ENCODE data around the gene COPZ2. TPM values are rescaled to one million over a fixed set of nuclear protein-coding genes. Genes with fewer than 3 reads are reported as not detected.

COPZ2 gene
- total RNA-seq, 1 experiment from 2014 or later: not detected

GRCh38 chr17:47993031-47993564 lies 44.5 kb downstream of the COPZ2 start:
- Histone ChIP-seq H2AFZ (ENCODE audit: low read depth, low read length, poor library complexity, severe bottlenecking) (no peak overlapping the region), H3K9me3 (ENCODE audit: control insufficient read depth in 1 of 2, insufficient read depth in 1 of 2, low read depth in 1 of 2, low read length in 2 of 2) (no peaks in the 10 kb centered on the region), H3K27me3 (ENCODE audit: insufficient read depth, low read length) (no peaks in the 10 kb centered on the region), H3K4me2 (ENCODE audit: low read length) (no peak overlapping the region), H4K20me1 (ENCODE audit: insufficient read depth) (no peaks in the 10 kb centered on the region), H3K4me3 (replicated peaks in 1 of 2; ENCODE audit: low read depth in 1 of 2, low read length in 2 of 2) (no peak overlapping the region), H3K27ac (ENCODE audit: low read depth, low read length) (no peak overlapping the region), H3K4me1 (ENCODE audit: control insufficient read depth in 1 of 2, insufficient read depth in 2 of 2, low read length in 2 of 2) (no peaks in the 10 kb centered on the region), H3K79me2 (ENCODE audit: insufficient read depth, low read length) (no peaks in the 10 kb centered on the region), H3K9ac (ENCODE audit: low read length) (no peak overlapping the region), H3K9me2 (ENCODE audit: insufficient read depth) (no peaks in the 10 kb centered on the region), H3K36me3 (ENCODE audit: control insufficient read depth in 1 of 2, insufficient read depth in 2 of 2, low read length in 2 of 2) (no peaks in the 10 kb centered on the region)
- ATAC-seq (no peak), DNase-seq (ENCODE audit: low read depth, low spot score) (no peak)
- ChIA-PET POLR2A (no interaction called here), RAD21 (ENCODE audit: low non-redundant PET in 1 of 2, low total read pairs in 2 of 2, uncharacterized antibody in 2 of 2, unreplicated experiment in 2 of 2) (no interaction called here), CTCF (no interaction called here)
- no peak for TF ChIP-seq REST (IDR thresholded peaks at IDR 0.05; ENCODE audit: low read depth)
- TF ChIP-seq POLR2A (IDR thresholded peaks at IDR 0.05; ENCODE audit: borderline replicate concordance, extremely low read depth, insufficient read depth, insufficient read length): no peak
- TF ChIP-seq FOSL1 (IDR thresholded peaks at IDR 0.05; ENCODE audit: low read depth): no peak
- TF ChIP-seq YY1 (IDR thresholded peaks at IDR 0.05; ENCODE audit: extremely low read depth, insufficient replicate concordance, low read depth, low read length): no peak
- TF ChIP-seq EZH2 (IDR thresholded peaks at IDR 0.05): no peak
- no peak for TF ChIP-seq ELF1 (IDR thresholded peaks at IDR 0.05; ENCODE audit: borderline replicate concordance, low read depth)
- no peak for TF ChIP-seq EZH2phosphoT487 (IDR thresholded peaks at IDR 0.05; ENCODE audit: borderline replicate concordance)
- TF ChIP-seq ZBTB33 (IDR thresholded peaks at IDR 0.05; ENCODE audit: extremely low read depth, insufficient replicate concordance, low read length): no peak
- no peak for TF ChIP-seq CBX3 (IDR thresholded peaks at IDR 0.05; ENCODE audit: low read depth)
- no peak for TF ChIP-seq SIN3A (IDR thresholded peaks at IDR 0.05; ENCODE audit: low read depth)
- TF ChIP-seq JUND (IDR thresholded peaks at IDR 0.05): no peak
- TF ChIP-seq MAX (IDR thresholded peaks at IDR 0.05): no peak
- TF ChIP-seq ATF3 (IDR thresholded peaks at IDR 0.05): no peak
- TF ChIP-seq SRF (IDR thresholded peaks at IDR 0.05; ENCODE audit: low read depth): no peak
- TF ChIP-seq SP1 (IDR thresholded peaks at IDR 0.05; ENCODE audit: low read depth): no peak
- no peak for TF ChIP-seq CTCF (IDR thresholded peaks at IDR 0.05 in 2 of 3, conservative IDR thresholded peaks at IDR 0.05 in 1 of 3; ENCODE audit: borderline replicate concordance in 1 of 3, insufficient read depth in 1 of 3, low read depth in 2 of 3, low read length in 2 of 3)
- BruUV-seq (replicated peaks): no TSS peak
- intact Hi-C loops (cut with micrococcal nuclease): no loop called here

Measured in HCT116 (cell line).